ENCODE measurements around the gene GMCL2.

GMCL2 gene

DNA sequence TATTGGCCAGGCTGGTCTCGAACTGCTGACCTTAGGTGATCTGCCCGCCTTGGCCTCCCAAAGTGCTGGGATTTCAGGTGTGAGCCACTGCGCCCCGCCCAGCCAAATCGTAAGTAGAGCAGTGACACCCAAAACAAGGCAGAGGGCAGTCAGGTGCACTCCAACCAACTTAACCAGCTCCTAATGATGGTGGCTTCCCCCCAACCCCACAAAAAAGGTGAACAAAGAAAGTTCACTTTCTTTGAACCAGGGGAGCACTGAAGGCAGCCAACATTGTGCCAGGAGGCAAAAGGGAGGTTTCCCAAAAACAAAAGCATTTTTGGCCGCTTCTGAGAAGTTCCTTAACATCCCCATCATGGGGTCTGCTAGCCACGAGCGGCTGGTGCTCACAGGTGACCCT is 9.6 kb downstream of the GMCL2 start:
- DNase-seq: no peak

DNA sequence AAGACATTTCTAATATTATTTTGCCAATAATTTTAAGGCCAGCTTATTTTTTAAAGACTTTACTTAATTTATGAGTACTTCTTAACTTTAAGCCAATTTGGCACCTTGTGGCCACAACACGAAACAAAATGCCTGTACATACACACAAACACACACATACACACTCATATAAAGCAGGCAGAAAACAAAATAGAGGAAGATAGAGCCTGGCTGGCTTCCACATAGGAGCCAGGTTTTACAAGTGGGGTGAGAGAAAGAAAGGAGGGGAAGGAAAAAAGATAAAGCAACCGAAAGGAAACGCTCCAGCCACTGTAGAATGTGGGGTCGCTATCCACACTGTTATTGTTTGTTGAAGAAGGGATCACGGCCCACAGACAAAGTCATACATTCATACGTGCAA is 10.4 kb downstream of the GMCL2 start:
- DNase-seq: no peak

DNA sequence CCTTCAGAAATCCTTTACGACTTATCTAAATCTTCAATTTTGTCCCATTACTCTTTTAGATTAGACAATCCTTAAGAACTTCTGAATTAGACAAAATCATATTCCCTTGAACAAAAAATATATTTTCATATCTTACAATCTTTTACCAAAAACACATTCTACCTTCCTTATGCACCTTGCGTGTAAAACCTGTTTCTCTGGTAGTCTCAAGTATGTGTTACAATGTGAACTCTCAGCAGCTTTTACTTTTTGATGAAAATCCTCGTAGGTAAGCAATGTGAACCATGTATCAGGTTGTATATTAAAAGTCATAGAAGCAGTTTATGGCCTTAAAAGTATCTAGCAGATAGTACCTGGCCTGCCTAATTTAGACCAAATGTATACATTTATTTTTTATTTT is 12.7 kb downstream of the GMCL2 start:
- DNase-seq: no peak

DNA sequence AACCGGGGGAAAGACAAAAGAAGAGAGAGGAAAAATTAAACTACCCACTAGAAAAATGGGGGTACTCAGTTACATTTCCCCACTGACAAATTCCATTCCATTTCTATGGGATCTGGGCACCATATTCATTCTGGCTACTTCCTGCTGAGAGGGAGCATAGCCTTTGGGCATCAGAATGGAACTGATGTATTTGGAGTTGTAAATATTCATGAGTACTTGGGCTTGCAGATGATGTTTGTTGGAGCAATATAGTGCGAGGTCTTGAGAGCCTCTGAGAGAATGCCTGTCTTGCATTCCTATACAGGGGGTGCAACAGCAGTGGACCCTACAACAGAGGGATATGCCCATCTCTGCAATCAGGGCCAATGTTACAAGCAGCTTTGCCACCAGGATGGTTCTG is 16.7 kb downstream of the GMCL2 start:
- DNase-seq: no peak

DNA sequence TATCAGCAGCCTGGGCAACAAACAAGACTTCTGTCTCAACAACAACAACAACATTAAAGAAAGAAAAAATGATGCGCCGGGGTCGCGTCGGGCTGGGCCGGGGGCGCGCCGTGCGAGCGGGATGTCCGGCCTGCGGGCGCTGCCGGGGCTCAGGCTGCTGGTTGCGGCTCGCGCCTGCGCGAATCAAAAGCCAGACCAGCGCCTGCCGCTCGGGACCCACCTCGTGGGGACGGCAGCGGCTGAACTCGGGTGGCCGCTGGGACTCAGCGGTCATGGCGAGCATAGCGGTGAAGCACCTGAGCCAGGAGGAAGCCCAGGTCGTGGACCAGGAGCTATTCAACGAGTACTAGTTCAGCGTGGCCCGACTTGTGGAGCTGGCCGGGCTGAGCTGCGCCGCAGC is 21.6 kb downstream of the GMCL2 start:
- DNase-seq: no peak

DNA sequence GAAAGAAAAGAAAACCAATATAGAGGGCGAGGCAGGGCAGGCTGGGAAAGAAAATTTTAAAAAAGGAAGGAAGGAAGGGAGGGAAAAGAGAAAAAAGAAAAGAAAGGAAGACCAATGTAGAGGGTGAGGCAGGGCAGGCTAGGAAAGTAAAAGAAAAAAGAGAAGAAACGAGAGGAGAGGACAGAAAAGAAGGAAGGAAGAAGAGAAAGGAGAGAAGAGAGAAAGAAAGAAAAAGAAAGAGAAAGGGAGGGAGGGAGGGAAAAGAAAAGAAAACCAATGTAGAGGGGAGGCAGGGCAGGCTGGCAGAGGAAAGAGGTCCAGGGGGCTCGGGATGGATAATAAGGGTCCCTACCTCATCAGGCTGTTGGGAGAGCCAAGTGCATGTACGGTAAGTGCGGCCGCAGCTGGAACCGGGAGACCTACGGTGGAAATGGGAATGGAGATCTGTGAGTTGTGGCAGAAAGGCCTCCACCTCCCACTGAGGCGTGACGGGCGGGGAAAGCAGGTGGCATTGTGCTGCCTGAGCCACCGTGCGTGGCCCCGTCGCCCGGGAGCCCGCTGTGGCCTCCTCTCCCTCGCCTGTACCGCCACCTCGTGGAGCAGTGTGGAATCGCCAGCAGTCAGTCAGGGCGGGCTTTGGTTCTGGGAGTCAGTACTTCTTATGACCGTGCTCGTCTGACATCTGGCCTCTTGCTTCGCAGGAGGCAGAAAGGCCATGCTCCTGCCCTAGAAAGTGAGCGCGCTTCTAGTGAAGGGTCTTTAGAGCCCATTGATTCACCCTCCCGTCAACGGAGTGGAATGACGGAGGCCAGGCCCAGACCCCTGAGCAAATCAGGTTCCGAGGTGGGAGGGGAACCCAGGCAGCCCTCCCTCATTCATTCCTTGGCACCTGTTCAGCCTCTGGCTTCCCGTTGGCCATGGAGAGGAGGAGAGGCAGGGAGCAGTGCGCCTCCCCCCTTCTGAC is 23.1 kb downstream of the GMCL2 start:
- peak; percentile 95 for DNase-seq

DNA sequence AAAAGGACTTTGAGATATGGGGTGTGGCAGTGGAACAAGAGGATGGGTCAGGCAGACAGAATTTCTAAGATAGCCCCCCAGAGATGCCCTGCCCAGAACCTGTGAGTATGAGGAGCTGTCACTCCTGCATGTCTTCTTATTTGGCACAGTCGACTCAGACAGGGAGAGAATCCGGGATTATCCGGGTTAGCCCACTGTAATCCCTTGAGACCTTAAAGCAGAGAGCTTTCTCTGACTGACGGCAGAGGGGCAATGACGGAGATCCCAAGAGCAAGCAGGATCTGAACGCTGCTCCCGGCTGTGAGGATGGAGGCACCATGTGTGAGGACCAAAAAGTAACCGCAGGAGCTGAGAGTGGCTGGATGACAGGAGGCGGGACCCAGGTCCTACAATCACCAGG is 24.7 kb downstream of the GMCL2 start:
- no peak for DNase-seq

DNA sequence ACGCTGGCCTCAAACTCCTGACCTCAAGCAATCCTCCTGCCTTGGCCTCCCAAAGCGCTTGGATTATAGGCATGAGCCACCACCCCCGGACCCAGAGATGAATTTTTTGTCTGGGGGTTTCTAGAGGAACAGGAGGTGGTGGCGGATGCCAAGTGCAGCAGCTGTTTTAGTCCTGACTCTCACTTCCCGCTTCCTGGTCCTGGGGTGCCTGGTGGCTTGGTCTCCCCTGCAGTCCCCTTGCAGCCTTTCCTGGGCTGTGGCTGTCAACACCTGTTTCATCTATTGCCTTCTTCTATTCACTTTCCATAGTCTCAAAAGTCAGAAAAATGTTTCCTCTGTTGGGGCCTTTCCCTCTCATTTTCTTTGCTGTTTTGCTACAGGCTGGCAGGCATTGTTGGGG is 27.0 kb downstream of the GMCL2 start:
- DNase-seq: no peak

DNA sequence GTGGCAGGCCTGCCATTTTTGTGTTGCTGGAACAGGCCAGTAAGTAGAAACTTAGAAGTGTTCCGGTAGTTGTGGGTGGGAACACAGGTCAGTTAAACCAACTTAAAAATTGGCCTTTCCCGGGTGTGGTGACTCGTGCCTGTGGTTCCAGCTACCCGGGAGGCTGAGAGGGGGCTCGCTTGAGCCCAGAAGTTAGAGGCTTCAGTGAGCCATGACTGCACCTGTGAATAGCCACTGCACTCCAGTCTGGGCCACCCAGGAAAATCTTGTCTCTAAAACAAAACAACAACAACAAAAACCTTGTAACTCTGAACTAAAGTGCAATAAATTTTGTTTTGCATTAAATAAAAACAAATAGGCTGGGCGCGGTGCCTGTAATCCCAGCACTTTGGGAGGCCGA is 32.1 kb downstream of the GMCL2 start:
- no peak for DNase-seq

DNA sequence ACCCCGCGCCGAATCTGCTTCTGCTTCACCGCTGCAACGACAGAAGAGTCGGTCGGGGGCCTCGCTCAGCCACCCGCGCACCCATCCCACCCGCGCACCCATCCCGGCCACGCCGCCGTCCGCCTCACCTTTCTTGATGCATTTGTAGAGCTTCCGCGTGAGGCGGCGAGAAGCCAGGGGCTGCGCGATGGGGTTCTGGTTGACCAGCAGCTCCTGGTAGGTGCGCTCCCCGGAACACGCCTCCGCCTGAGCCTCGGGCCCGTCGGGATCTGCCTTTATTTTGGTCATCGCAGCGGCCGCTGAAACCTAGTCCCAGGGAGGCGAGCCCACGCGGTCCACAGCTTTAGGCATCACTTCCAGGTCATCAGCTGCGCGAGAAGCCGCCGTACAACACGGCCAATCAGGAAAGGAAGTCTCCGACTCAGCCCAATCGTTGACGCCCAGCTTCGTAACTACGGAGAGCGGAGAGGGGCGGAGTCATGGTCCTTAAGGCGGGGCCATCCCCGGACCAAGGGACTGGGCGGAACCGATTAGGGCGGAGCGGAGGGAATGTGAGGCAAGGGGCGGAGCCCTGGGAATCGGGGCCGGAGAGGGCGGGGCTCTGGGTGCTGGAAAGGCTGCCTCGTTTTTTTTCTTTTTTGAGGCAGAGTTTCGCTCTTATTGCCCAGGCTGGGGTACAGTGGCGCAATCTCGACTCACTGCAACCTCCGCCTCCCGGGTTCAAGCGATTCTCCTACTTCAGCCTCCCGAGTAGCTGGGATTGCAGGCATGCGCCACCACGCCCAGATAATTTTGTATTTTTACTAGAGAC is 33.4 kb downstream of the GMCL2 start, which contains the start of gene NHP2:
Gene NHP2, minus strand, starts transcription at position 356 of the 811 bp plus-strand sequence. Its CDS starts 68 bp downstream, at position 288.
- peak; percentile 98 for DNase-seq

DNA sequence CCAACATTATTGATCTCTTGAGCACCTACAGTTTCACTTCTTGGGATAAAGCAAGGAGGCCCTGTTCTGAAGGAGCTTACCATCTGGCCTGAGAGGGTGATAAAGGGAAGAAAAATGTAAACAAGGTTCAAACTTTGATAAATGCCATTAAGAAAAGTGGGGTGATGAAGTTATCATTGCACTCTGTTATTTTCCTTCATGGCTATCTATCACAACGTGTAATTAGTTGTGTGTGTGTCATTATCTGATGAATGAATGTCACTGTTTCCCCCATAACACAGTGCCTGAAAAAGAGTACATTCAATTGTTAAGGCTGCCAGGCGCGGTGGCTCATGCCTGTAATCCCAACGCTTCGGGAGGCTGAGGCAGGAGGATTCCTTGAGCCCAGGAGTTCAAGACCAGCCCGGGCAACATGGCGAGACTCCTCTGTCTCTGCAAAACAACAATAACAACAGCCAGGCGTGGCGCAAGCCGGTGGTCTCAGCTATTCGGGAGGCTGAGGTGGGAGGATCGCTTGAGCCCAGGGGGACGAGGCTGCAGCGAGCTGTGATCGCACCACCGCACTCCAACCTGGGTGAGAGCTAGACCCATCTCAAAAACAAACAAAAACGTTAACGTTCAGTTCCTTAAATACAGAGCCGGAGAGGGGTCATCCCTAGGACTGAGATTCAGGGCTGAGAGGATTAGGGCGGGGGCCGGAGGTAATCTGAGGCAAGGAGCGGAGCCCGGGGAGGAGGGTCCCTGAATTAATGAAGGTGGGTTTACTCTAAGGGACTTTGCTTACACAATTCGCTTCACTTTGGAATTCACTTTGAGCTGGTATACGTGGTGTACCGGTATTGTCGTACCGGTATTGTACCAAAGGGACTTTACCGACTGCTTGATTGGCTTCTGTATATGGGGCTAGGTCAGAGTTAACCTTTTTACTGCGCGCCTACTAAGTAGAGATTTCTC is 34.4 kb downstream of the GMCL2 start:
- no peak for DNase-seq

DNA sequence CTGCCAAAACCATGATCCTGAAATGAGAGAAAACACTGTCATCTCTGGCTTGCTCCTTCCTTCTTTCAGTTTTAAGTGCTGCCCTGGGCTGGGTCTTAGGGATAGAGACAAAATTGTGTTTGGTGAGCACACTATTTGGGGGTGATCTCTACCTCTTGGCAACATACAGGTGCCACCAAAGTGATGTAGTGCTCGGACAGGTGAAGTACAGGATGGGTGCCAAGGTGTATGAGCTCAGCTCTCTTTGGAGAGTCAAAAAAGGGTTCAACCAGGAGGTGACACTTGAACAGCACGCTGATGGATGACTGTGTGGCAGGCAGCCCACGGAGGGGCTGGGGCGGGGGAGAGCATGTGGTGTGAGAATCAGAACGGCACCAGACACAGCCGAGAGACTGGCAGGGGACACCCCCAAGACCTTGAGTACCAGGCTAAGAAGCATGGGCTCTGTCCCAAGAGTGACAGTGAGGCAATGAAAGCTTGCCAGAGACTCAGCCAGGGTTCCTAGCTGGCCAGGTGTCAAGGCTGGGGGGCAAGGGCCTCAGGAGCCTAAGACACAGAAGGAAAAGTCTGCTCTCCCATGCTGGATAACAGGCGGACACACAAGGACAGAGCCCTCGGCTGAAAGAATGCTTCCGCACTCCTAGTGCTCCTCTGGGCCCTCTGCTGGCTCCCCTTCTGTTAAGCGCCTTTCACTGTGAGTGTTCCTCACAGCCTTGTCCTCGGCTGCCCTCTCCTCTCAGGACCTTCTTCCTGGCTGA is 36.0 kb downstream of the GMCL2 start:
- DNase-seq: no peak

DNA sequence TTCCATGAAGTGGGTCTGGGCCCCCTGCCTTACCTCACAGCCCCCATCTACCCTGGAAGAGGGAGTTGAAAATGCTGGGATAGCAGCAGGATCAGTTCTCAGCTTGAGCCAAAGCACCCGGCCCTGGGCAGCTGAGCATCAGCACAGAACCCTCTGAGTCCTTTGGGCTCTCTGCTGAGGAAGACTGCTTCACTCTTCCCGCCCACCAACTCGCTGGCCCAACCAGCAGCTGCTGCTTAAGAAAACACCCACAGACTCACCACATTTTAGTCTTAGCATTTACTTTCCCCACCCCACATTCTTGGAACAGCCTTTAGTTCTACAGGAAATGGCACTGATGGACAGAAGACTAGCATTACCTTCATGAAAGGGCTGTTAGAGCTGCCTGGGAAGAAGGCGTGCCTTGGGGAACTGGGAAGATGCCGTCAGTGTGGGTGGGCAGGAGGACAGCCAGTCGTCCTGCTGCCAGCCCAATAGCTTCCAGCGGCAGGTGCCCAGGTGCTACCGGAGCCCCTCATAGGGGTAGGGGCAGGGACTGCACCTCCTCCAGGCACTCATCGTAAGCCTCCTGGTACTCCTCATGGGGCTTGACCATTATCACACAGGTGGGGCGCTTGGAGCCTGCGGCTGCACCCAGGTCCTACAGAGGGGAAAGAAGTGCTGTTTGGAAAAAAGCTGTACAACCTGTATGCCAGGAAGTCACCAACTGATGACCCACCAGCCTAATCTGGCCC is 37.8 kb downstream of the GMCL2 start:
- no peak for DNase-seq

DNA sequence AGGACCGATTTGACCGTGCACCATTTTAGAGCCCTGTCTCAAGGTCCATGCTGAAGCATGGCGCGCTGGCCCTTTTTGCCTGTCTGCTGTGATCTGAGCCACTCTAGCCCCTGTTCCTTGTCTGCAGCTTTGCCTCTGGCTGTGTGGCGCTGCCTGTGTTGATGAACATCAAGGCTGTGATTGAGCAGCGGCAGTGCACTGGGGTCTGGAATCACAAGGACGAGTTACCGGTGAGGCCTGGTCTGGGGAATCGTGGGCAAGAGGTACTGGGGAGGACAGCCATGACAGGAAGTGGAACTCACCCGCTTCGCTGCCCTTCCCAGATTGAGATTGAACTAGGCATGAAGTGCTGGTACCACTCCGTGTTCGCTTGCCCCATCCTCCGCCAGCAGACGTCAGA is 39.8 kb downstream of the GMCL2 start:
- no peak for DNase-seq

DNA sequence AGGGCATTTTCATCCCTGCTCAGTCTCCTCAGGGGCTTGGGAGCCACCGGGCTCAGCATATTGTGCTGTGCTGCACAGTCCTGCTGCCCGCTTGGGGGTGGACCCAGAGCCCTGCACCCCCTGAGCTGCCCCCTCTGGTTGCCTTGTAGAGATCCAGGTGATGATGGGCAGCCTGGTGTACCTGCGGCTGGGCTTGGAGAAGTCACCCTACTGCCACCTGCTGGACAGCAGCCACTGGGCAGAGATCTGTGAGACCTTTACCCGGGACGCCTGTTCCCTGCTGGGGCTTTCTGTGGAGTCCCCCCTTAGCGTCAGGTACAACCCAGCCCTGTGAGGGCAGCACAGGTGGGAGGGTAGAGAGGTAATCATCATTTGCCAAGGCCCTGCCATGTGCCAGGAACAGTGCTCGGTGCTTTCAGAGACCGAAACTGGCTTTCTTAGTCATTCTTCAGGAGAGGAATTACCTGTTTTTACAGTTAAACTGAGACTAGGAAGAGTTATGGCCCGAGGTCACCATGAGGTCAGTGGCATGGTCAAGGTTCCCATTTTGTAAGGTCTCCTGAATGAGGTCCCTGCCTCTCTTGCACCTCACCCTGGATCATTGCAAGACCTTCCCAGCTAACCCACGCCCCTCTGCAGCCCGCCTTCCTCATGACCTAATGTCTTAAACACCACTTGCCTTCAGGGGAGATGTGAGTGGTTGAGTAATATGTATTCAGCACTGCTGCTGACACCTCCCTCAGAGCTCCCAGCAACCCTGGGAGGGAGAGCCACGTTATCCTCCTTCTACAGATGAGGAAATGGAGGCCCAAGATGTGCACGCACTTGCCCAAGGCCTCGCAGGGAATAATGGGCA is 41.0 kb downstream of the GMCL2 start:
- DNase-seq: peak; percentile 63

DNA sequence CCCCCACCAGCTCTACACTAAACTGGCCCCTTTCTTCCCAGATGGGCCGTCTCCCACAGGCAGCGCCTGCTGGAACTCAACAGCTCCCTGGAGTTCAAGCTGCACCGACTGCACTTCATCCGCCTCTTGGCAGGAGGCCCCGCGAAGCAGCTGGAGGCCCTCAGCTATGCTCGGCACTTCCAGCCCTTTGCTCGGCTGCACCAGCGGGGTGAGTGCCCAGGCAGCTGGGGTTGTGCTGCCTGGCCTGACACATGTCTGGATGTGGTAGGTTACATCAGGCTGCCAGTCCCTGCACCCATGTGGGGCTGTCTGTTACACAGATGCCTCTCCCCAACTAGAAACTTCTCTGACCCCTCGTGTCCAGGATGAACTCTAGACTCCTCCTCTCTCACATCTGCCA is 43.3 kb downstream of the GMCL2 start:
- DNase-seq: no peak

DNA sequence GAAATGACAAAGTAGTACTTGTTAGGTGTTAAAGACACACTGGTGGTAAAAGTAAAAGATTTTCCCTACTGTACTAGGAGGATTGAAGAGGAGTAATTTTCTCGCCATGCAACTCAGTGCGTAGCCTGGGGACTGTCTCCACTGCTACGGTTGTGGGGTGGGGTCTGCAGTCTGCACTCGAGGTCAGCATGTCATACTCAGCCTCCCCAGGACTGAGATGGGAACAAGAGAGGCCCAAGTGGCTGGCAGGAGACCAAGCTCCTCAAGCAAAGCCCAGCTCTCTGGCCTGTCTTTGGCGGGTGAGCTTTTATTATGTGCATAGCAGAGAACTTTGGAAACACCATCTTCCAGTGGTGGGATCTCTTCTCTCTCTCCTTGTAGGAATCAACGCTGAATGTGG is 43.9 kb downstream of the GMCL2 start:
- DNase-seq: no peak

DNA sequence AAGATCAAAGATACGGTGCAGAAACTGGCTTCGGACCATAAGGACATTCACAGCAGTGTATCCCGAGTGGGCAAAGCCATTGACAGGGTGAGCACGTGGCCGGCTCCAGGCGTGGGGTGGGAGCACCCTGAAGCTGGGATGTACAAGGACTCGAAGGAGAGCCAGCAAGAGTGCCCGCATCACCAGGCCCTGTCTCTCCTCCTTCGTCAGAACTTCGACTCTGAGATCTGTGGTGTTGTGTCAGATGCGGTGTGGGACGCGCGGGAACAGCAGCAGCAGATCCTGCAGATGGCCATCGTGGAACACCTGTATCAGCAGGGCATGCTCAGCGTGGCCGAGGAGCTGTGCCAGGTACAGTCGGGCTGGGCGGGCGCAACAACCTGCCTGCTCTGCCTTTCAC is 44.5 kb downstream of the GMCL2 start:
- DNase-seq: no peak

DNA sequence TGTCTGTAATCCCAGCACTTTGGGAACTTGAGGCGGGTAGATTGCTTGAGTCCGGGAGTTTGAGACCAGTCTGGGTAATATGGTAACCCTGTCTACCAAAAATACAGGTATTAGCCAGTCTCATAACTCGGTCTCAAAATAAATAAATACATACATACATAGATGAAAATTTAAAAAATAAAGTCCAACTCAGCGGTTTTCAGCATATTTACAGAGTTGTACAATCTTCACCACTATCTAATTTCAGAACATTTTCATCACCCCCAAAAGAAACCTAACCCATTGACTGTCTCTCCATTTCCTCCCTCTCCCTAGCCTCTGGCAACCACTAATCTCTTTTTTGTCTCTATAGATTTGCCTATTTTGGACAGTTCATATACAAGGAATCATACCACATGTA is 45.6 kb downstream of the GMCL2 start:
- DNase-seq: no peak

DNA sequence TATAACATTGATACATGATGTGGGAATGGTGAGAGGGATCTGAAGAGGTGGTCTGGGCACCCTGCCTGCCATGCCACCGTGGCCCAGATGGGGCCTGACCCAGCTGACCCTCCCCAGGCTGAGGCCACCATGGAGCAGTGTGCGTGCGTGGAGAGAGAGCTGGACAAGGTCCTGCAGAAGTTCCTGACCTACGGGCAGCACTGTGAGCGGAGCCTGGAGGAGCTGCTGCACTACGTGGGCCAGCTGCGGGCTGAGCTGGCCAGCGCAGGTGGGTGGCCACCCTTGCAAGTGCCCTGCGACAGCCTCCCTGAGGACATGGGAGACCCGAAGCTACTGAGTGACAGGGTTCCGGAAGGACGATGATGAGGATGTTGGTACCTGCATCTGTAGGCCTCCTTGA is 49.2 kb downstream of the GMCL2 start:
- no peak for DNase-seq
